Activated CD4-positive, alpha-beta T cell treated with anti-CD3 and anti-CD28 coated beads, Interleukin-2, amount 50 U/mL, for 16 hours (primary cell): ENCODE measurements around the gene KIF3C.
A peak's percentile ranks its signal among the peaks of the same experiment; 100 is the strongest.
"Not testable (repeated sequence)": the region's sequence is repeated elsewhere in the genome, so short reads cannot be mapped to it uniquely, and the experiment has no call there.

Source experiments
- DNase-seq: peaks from one replicate; pipeline ENCODE4 v3.0.0-alpha.2; 2020

The KIF3C gene

DNA sequence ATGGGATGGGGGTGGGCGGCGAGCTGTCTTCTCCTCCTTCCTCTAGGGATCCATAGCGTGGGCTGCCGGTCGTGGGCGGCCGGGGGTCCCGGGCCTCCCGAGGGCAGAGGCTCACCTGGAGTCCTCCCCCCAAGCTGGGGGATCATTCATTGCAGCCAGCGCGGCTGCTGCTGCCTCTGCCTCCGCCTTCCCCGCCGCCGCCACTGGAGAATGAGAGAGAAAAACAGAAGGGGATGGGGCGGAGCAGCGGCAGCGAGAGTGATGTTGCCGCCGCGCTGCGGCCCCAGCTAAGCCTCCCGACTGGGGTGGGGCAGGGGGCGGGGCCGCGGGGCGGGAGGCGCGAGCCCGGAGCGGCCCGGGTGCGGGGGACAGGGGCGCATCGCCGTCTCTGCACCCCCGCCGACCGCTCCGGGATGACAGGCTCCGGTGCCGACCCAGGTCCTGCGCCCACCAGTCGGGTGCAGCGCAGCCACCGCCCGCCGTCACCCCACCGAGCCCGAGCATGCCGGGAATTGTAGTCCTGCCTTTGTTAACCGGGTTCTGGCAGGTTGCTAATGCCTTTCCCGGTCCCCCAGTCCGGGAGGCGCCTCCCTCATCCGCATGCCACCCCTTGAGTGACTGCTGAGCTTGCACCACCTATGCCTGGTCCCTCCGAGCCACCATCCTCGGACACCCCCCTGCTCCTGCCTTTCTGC, at the start of gene KIF3C:
Gene KIF3C, minus strand, starts transcription at position 225 of the 695 bp plus-strand sequence. CDS start 580 bp downstream, outside the sequence.
- DNase-seq = peak; percentile 74

DNA sequence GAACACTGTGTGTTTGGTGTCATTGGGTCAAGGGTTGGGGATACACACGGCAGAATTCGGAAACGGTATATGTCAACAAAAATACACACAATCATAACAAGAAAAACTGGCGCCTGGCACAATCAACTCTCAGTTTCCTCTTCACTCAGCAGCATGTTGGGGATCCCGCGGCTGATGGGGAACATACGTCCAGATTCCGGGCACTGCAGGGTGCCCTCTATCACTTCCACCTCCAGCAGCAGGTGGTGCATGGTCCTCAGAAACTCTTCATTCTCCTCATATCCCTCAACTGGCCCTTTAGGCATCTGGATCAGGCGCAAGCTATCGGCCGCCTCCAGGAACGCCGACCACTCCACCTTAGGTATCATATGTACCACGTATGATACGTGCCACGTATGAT, 45.8 kb upstream of the KIF3C start:
- not testable (repeated sequence) for DNase-seq

DNA sequence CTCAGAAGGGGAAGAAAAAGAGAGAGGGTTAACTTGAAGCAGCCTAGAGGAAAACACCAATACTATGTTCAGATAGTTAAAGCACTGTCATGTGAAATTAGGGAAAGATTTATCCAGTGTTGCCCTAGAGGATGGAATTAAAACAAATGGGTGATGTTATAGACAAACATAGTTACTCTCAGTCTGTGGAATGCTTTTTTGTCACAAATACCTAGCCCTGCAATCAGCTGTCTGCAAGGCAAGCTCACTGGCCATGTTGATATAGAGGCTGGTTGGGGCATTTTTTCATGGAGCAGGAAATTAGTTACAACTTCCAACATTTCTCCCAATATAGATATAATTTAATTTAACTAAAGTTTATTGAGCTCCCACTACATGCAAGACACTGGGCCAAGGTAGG, 43.2 kb upstream of the KIF3C start:
- no peak for DNase-seq

DNA sequence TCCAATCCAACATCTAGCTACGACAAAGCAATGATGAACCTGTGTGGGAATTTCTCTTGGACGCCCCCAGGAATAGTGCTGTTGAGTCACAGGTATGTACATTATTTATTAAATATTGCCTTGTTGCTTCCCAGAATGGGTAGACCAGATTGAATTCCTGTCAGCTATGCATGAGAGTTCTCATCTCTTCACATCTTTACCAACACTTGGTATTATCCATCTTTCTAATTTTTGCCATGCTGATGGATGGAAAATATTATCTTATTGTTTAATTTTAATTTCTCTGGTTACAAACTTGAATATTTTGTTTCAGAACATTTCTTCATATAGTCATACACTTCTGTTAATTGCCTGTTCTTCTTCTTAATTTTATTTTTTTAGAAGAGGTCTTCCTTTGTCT, 42.0 kb upstream of the KIF3C start:
- DNase-seq = no peak

- no peak for DNase-seq
Observed at GRCh38 chr2:26020231-26020640, 37.9 kb upstream of the KIF3C start.

DNA sequence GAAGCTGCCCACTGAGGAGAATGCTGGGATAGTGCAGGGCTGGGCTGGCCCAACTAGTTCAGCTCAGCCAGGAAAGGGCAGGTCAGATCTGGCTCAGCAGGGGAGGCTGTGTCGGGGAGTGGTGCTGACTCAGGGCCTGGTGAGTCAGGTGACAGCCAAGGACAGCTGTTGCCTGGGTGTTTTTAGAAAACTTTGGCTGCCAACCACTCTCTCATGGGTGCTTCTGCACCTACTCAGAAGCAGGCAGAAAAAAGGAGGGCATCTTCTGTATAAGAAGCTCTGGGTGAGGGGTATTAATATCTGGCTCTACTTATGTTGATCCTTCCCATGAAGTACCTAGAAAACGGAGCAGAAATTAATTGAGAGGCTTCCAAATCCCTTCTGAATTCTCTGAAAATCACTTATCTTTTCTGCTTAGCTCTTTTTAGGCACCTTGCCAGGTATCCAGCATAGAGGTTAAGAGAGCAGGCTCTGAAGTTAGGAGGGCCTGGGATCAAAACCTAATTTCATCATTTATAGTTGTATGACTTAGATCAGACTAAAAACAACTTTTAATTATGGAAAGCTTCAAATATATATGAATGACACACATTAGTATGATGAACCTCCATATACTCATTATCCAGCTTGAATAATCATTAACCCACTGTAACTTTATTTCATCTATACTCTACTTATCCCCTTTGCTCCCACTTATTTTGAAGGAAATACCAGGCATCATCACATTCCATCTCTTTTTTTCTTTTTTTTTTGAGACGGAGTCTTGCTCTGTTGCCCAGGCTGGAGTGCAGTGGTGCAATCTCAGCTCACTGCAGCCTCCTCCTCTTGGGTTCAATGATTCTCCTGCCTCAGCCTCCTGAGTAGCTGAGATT, 36.1 kb upstream of the KIF3C start:
- peak; percentile 54 for DNase-seq

DNA sequence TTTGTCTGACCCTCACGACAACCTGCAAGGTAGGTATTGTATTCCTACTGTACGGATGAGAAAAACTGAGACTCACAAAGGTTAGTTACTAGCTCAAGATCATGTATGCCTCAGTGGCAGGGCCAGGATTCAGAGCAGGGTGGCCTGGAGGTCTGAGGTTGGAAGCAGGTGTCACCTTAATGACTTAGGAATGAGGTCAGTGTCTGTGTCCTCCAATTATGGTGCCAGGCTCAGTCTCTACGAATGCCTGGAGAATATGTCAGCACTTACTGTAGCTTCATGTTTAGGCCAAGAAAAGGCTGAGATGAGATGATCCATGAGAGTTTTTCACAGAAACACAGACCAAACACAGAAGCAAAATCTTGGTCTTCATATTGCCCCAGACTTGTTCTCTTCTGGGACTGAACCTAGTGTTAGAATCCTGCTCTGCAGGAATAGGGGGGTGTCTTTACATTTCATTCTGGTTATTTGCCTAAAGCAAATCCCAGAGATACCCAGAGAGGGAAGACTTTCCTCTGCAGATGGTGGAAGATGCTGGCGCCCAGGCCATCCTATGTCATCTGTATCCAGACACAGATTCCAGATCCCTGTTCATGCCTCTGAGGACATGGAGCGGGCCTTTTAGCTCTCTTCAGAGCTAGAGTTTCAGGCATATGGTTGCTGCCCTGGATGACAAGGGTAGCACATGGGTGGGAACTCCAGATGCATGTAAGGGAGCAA, 35.3 kb upstream of the KIF3C start:
- no peak for DNase-seq

DNA sequence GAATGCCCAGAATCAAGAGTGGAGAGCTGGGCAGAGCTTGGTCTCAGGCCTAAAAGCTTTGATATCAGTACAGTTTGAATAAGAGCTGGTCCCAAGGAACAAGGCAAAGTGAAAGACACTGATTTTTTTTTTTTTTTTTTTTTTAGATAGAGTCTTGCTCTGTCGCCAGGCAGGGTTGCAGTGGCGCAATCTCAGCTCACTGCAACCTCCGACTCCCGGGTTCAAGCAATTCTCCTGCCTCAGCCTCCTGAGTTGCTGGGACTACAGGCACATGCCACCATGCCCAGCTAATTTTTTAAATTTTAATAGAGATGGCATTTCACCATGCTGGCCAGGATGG, 34.4 kb upstream of the KIF3C start:
- not testable (repeated sequence) for DNase-seq

- no peak for DNase-seq
Observed at GRCh38 chr2:26016012-26016705, 33.9 kb upstream of the KIF3C start.

GRCh38 chr2:26013668-26014067, 31.4 kb upstream of the KIF3C start:
- DNase-seq = no peak

GRCh38 chr2:26011990-26012856, 29.9 kb upstream of the KIF3C start:
- DNase-seq = no peak

DNA sequence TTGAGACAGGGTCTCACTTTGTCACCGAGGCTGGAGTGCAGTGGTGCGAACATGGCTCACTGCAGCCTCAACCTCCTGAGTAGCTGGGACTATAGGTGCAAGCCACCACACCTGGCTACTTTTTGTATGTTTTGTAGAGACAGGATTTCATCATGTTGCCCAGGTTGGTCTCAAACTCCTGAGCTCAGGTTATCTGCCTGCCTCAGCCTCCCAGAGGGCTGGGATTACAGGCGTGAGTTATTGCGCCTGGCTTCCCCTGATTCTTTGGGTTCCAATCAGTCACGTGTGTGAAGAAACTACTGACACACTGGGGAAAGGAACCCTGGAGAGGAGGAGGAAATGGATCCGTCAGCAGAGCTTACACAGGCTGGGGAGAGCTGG, 29.3 kb upstream of the KIF3C start:
- no peak for DNase-seq

- no peak for DNase-seq
Observed at GRCh38 chr2:26010943-26011342, 28.6 kb upstream of the KIF3C start.

DNA sequence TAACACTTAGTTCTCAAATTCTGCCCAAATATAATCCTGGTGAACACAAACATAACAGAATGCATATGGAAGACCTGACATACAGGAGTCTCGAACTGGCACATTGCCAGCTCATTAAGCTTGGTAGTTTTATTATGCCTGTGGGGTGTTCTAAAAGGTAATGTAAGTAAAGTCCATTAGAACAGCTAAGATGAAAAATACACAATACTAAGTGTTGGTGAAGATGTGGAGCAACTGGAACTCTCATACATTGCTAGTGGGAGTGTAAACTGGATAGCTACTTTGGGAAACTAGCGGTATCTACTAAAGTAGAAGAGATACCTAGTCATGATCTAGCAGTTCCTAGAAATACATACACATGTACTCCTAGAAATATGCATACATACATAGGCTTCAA, 27.3 kb upstream of the KIF3C start:
- no peak for DNase-seq

GRCh38 chr2:26008851-26009566, 26.7 kb upstream of the KIF3C start:
- DNase-seq = no peak

DNA sequence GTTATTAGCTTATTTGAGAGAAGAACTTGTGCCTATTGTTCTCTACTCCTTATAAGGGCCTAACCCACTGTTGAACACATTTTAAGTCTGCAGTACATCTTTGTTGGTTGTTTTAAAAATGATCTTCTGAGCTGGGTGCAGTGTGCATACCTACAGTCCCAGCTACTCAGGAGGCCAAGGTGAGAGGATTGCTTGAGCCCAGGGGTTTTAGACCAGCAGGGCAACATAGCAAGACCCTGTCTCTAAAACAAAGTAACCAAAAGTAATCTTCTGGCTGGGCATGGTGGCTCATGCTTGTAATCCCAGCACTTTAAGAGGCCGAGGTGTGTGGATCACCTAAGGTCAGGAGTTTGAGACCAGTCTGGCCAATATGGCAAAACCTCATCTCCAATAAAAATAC, 25.8 kb upstream of the KIF3C start:
- no peak for DNase-seq

- no peak for DNase-seq
Observed at GRCh38 chr2:26002632-26003310, 20.5 kb upstream of the KIF3C start.

- no peak for DNase-seq
Observed at GRCh38 chr2:26001743-26002351, 19.6 kb upstream of the KIF3C start.

- no peak for DNase-seq
Observed at GRCh38 chr2:26000561-26001082, 18.3 kb upstream of the KIF3C start.

- not testable (repeated sequence) for DNase-seq
Observed at GRCh38 chr2:25999406-25999805, 17.1 kb upstream of the KIF3C start.
